GM10266 (cell line): ENCODE data around the gene DNTT.

Experiments
- DNase-seq: peaks from one replicate; pipeline ENCODE4 v3.0.0; 2012; ENCODE audit errors: extremely low spot score
- CTCF ChIP-seq: IDR thresholded peaks from 2 replicates; pipeline ENCODE4 v1.5.1; 2012; ENCODE audit warnings: mild to moderate bottlenecking, low read depth; ENCODE audit not compliant: control insufficient read depth, insufficient read depth; ENCODE audit errors: missing control alignments

DNTT gene

GRCh38 chr10:96304230-96304629 lies at the start of gene DNTT:
Gene DNTT (plus strand): TSS chr10:96304434. CDS start chr10:96304498, 64 bp downstream.
- TF ChIP-seq CTCF: no peak
- no peak for DNase-seq

- DNase-seq: no peak
- TF ChIP-seq CTCF: no peak
These were observed 49.3 kb upstream of the DNTT start for GRCh38 chr10:96254976-96255375.

GRCh38 chr10:96255549-96256333 lies 48.5 kb upstream of the DNTT start:
- no peak for DNase-seq
- no peak for TF ChIP-seq CTCF

GRCh38 chr10:96257944-96258343 lies 46.3 kb upstream of the DNTT start:
- TF ChIP-seq CTCF: no peak
- DNase-seq: no peak

- TF ChIP-seq CTCF: no peak
- no peak for DNase-seq
These were observed 45.1 kb upstream of the DNTT start for GRCh38 chr10:96259150-96259549.

GRCh38 chr10:96260014-96260413 lies 44.2 kb upstream of the DNTT start:
- TF ChIP-seq CTCF: no peak
- no peak for DNase-seq

- no peak for TF ChIP-seq CTCF
- no peak for DNase-seq
These were observed 43.1 kb upstream of the DNTT start for GRCh38 chr10:96261132-96261531.
